Heart left ventricle (tissue), 13 donors: Measurements from ENCODE around the gene SYNE4.

Experiments
- POLR2A ChIP-seq, 2 donors: fragments of 450-650 bp; IDR thresholded peaks; one replicate each; pipeline ENCODE4 v1.6.1; 2017; ENCODE audit warnings: antibody characterized with exemption in 2 of 2, mild to moderate bottlenecking in 2 of 2, moderate library complexity in 2 of 2
- TF ChIP-seq, protein P1 (sequence below), 12 donors: fragments of 200-600 bp; sonication (generic) in 4 of 12; IDR thresholded peaks; one replicate each; pipeline versions ENCODE4 v1.5.0 to v1.8.0; 2018 to 2022; ENCODE audit warnings: antibody characterized with exemption in 12 of 12, mild to moderate bottlenecking in 5 of 12
- donor health status: ischemic (EF 13 %, LVEDD 7.1; RV severe dilation, severe dysfunction).
- donor health status: DM: no; HTN: yes; CAD: no.
- donor health status: DM: no; HTN: no; CAD: no.
- donor health status: ischemic (EF 25% LVEDD 6.9; RV normal size, moderate dysfunction).
- donor health status: ischemic (EF 25% LVEDD 5.7; RV mildly dilated, moderate dysfunction).
- donor health status: ischemic (EF 35%, LVEDD 5.7; RV mildly dilated, moderate dysfunction).
- donor health status: nonischemic (EF 11% LVEDD 7.7; RV severe dilation, severe dysfunction).
- donor health status: DM: yes; HTN: yes; CAD: no.
- donor health status: PGD.
- donor health status: ischemic (EF 29% LVEDD 5.4; RV normal size, mild dysfunction).
- donor health status: nonischemic (EF 23%, LVEDD 6.1; RV moderate dilation, normal function).

- TF ChIP-seq, protein P1, sequence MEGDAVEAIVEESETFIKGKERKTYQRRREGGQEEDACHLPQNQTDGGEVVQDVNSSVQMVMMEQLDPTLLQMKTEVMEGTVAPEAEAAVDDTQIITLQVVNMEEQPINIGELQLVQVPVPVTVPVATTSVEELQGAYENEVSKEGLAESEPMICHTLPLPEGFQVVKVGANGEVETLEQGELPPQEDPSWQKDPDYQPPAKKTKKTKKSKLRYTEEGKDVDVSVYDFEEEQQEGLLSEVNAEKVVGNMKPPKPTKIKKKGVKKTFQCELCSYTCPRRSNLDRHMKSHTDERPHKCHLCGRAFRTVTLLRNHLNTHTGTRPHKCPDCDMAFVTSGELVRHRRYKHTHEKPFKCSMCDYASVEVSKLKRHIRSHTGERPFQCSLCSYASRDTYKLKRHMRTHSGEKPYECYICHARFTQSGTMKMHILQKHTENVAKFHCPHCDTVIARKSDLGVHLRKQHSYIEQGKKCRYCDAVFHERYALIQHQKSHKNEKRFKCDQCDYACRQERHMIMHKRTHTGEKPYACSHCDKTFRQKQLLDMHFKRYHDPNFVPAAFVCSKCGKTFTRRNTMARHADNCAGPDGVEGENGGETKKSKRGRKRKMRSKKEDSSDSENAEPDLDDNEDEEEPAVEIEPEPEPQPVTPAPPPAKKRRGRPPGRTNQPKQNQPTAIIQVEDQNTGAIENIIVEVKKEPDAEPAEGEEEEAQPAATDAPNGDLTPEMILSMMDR (IDR thresholded peaks at IDR 0.05) = no peak
- peak in 1 of 2 donors; percentile 17 for TF ChIP-seq POLR2A (IDR thresholded peaks at IDR 0.05)
These were observed 607 bp upstream of the SYNE4 start for GRCh38 chr19:36009220-36009619.
